Upper lobe of left lung (tissue), 4 donors: ENCODE results near the gene EIF3F.

ENCODE experiments used
- CTCF ChIP-seq, 6 experiments: fragments of 450-650 bp in 4 of 6; fragments of 200-600 bp in 2 of 6; sonication (generic) in 2 of 6; IDR thresholded peaks; one replicate each; pipeline ENCODE4 v1.5.1; 2016 to 2019; ENCODE audit warnings: antibody characterized with exemption in 6 of 6
- EP300 ChIP-seq, 4 donors: sonication (generic); formaldehyde crosslinking; IDR thresholded peaks; one replicate each; pipeline ENCODE4 v1.5.1; 2017; ENCODE audit warnings: antibody characterized with exemption in 4 of 4, control low read depth in 2 of 4

GRCh38 chr11:8036002-8036802 lies 49.1 kb downstream of the EIF3F start:
- TF ChIP-seq CTCF (IDR thresholded peaks at IDR 0.05), result no peak
- TF ChIP-seq EP300 (IDR thresholded peaks at IDR 0.05), result no peak
